CD1c-positive myeloid dendritic cell (primary cell): ENCODE results near the gene CPTP.
A peak's percentile ranks its signal among the peaks of the same experiment; 100 is the strongest.

Experiments used
- DNase-seq: peaks from one replicate; pipeline ENCODE4 v3.0.0-alpha.2; 2016; ENCODE audit errors: extremely low spot score

The CPTP gene

DNA sequence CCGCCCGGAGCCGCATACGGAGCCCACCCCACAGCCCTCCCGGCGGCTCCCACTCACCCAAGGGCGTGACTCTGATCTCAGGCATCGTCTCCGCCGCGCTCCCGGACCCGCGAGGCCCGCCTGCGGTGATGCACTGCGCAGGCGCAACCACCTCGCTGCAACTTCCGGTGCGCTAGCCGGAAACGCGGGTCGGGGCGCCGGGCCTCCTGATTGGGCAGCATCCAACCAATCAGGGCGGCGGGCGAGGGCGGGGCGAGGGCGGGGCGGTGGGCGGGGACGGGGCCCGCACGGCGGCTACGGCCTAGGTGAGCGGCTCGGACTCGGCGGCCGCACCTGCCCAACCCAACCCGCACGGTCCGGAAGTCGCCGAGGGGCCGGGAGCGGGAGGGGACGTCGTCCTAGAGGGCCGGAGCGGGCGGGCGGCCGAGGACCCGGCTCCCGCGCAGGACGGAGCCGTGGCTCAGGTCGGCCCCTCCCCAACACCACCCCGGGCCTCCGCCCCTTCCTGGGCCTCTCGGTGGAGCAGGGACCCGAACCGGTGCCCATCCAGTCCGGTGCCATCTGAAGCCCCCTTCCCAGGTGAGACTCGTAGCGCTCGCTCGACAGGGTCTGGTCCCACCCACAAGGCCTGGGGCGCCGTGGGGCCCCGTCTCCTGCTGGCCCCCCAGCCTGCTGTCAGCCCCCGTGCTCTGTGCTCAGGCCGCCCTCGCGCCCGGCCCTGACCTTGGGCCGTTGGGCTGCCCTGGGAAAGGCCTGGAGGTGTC, at the start of gene CPTP, which contains the start of gene INTS11:
Gene CPTP, plus strand, starts transcription at position 279 of the 764 bp plus-strand sequence. CDS start 2,109 bp downstream, outside the sequence.
Gene INTS11, minus strand, starts transcription at position 137 of the 764 bp plus-strand sequence. Its CDS starts 52 bp downstream, at position 85.
- peak; percentile 96 for DNase-seq

DNA sequence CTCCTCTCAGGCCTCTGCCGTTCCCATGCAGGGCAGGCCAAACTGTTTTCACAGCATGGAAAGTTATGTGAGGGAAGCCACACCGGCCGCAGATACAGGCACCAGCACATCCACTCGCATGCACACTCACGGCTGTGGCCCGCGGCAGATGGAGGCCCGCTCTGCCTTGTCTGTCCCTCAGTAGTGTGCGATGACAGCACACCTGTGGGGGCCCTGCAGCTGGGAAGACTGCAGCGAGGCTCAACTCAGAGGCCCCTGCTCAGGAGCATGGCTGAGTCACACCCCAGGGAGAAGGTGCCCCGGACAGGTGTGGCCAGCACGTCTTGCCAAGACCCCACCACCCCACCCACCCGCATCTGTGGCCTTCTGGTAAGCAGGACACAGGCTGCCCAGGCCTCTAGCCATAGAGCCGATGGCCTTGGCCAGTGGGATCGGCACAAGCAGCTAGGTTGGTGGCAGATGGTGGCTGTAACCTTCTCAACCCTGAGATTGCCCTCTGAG, 49.6 kb upstream of the CPTP start:
- DNase-seq, result no peak

DNA sequence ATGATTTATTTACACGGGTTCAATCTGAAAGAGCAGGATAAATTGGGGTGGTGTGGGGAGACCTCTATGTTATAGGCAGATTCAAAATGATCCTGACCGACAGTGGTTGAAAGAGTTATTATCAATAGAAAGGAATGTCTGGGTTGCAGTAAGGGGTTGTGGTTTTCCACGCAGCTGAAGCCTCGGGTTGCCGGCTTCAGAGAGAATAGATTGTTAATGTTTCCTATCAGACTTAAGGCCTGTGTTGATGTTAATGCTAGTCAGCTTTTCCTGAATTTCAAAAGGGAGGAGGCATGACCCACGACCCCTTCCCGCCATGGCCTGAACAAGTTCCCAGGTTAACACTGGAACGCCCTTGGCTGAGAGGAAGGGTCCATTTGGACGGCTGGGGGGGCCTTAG, 48.8 kb upstream of the CPTP start:
- no peak for DNase-seq

DNA sequence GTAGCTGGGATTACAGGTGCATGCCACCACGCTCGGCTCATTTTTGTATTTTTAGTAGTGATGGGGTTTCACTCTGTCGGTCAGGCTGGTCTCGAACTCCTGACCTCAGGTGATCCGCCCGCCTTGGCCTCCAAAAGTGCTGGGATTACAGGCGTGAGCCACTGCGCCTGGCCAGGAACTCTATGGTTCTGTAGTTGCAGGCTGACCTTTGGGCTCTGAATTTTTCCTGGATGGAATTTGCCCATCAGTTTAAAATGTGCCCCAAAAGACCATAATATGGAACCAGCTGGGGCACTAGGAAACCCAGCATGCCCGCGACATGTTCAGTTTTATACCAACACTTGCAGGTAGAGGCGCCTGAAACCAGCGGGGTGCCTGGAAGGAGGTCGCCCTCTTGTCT, 46.0 kb upstream of the CPTP start:
- no peak for DNase-seq

DNA sequence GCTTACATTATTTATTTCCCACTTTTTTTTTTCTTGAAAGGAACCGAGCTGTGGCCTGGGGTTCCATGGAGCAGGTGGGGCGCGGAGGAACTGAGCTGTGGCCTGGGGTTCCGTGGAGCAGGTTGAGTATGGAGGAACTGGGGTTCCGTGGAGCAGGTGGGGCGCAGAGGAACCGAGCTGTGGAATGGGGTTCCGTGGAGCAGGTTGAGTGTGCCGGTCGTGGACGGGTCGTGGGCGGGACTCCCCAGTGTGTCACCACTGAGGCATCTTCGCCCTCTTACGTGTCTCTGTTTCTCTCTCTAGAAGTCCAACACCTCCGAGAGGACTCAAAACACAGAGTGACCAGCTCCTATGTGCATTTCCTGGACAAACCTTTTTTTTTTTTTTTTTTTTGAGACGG, 45.6 kb upstream of the CPTP start:
- no peak for DNase-seq

DNA sequence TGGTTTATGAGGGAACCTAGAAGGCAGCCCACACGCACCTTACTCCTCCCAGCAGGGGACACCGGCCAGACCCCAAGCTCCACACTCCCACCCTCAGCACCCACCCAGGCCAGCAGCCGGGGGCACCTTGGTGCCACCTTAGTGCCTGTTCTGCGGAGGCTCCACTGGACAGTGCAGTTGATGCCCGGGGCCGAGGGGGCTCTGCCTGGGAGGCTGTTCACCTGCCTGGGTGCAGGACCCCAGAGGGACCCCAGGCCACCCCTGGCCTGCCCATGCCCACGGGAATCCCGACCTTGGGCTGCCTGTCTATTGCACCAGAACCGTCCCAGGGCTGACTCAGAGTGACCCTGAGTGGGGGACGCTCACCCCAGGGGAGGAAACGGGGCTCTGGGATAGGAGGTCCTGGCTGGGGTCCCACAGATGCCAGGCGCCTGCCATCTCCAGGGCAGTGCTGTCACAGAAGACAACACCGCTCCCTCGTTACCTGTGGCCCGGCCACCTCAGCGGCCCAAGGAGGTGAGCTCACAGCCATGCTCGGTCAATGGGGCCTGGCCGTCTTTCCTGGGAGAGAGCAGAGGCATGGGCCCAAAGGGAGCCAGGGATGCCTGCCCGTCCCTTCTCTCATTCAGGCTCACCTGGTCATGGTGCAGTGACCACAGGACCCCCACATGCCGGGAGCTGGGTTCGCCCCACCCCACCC, 43.7 kb upstream of the CPTP start:
- DNase-seq, result no peak

DNA sequence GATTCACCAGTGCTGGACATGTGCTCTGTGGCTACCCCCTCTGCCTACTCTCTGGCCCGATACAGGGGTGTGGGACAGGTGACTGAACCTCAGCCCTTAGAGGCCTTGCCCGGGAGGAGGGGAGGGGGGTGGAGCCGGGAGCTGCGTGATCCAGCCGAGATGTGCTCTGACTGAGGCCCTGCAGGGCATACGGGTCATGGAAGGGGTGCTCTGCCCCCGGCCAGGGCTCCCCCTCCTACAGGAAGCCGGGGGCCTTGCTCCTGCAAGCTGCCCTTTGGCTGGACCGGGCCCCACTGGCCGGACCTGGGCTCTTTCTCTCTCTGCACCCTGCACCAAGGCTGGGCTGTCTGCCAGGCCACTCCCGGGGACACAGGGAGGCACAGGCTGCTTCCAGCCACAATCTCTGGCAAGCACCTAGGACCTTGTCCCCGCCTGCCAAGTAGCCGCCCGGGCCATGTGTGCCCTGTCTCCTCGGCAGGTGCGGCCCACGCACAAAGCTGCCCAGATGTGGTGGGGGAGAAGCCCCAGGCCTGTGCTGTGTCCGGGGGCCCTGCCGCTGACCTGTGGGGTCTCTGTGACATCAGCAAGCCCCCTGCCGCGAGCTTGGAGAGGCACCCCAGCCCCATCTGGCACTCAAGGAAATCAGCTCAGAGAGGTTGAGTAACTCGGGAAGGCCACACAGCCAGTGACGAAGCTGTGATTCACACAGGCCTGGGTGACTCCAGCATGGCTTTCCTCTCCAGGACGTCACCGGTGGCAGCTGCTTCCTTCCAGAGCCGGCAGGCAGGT, 42.9 kb upstream of the CPTP start:
- peak; percentile 27 for DNase-seq

DNA sequence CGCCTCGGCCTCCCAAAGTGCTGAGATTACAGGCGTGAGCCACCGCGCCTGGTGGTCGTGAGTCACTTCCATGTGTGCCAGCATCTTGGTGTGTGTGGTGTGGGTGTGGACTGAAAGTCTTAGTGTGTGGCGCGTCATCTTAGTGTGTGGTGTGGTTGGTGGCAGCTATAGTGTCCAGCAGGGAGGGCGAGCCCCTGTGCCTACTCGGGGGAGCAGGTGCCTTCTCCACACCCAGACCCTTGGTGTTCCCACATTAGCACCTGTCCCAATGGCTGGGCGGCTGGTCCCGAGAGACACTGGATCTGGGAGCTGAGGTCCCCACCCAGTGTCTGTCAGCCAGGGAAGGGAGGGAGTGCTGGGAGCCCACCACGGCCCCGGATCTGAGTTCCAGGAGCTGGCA, 41.6 kb upstream of the CPTP start:
- DNase-seq, result peak; percentile 18

DNA sequence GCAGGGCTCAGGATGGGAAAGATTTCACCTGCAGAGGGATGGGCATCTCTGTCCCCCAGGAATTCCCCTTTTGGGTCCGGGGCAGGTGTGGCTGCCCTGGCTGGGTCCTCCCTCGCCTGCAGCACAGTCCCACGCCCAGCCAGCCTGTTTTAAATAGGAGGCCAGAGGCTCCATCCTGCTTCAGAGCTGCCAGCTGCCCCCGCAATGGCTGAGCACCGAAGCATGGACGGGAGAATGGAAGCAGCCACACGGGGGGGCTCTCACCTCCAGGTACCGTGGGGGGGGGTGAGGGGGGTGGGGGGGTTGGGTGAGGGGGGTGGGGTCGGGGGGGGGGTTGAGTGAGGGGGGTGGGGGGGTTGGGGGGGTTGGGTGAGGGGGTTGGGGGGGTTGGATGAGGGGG, 40.8 kb upstream of the CPTP start:
- DNase-seq, result no peak

DNA sequence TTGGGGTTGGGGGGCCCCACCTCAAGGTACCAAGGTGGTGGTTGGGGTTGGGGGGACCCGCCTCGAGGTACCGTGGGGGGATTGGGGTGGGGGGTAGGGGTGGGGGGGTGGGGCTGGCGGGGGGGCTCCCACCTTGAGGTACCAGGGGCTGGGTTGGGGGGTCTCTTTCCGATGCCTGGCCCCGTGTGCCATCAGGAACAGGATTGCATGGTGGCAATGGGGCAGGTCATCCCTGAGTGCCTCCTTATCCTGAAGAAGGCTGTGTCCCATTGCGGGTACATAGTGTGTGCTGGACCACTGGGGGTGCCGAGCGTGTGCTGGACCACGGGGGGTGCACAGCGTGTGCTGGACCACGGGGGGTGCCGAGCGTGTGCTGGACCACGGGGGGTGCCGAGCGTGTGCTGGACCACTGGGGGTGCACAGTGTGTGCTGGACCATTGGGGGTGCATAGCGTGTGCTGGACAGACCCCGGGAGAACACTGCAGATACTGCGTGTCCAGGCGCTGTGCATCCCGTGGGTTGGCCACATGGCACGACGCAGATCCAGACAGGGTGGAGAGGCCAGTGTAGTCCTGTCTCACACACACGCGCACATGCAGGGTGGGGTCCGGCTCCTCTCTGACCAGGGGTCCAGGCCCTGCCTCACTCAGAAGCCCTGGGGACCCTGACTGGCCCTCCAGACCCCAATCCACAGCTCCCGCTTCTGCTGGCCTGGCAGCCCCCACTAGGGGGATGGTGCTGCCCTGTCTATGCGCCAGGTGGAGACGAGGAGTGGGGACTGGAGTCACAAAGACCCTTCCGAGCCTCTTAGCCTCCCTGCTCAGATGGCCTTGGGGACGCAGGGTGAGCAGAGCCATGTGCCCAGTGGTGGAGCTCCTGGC, 40.1 kb upstream of the CPTP start:
- DNase-seq, result no peak

DNA sequence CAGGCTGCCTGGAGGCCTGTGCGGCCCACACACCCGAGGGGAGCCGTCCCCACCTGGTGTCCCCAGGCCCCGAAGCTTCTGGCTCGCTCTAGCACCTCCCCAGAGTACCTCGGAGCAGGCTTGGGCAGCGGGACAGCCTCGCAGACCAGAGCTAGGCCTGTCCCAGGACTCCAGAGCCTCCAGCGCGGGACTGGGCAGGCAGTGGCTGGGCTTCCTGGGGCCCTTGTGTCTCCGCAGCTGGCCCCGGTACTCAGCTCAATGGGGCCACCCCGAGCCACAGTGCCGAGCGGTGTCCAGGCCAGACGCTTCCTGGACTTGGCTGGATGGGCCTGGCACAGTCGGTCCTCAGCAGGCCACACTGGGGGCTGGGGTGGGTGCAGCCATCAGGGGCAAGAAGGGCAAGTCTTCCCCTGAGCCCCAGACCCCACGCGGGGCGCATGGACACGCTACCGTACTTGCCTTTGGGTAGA, 39.5 kb upstream of the CPTP start:
- DNase-seq, result no peak

DNA sequence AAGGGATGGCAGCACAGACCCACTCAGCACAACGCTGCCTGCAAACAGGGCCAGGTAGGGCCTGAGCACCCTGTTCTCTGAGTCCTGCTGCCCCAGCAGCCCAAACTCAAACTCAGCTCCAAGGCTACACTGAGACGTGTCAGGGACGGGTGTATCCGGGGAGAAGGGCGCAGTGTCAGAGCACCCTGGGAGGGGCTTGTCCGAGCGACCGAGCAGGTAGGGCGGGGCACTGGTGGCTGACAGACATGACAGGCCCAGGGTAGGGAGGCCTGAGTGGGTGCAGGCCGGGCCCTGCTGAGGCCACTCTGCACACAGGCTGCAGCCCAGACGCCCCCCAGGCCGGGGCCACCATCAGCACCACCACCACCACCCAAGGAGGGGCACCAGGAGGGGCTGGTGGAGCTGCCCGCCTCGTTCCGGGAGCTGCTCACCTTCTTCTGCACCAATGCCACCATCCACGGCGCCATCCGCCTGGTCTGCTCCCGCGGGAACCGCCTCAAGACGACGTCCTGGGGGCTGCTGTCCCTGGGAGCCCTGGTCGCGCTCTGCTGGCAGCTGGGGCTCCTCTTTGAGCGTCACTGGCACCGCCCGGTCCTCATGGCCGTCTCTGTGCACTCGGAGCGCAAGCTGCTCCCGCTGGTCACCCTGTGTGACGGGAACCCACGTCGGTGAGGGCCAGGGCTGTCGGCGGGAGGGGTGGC, 38.8 kb upstream of the CPTP start:
- no peak for DNase-seq

DNA sequence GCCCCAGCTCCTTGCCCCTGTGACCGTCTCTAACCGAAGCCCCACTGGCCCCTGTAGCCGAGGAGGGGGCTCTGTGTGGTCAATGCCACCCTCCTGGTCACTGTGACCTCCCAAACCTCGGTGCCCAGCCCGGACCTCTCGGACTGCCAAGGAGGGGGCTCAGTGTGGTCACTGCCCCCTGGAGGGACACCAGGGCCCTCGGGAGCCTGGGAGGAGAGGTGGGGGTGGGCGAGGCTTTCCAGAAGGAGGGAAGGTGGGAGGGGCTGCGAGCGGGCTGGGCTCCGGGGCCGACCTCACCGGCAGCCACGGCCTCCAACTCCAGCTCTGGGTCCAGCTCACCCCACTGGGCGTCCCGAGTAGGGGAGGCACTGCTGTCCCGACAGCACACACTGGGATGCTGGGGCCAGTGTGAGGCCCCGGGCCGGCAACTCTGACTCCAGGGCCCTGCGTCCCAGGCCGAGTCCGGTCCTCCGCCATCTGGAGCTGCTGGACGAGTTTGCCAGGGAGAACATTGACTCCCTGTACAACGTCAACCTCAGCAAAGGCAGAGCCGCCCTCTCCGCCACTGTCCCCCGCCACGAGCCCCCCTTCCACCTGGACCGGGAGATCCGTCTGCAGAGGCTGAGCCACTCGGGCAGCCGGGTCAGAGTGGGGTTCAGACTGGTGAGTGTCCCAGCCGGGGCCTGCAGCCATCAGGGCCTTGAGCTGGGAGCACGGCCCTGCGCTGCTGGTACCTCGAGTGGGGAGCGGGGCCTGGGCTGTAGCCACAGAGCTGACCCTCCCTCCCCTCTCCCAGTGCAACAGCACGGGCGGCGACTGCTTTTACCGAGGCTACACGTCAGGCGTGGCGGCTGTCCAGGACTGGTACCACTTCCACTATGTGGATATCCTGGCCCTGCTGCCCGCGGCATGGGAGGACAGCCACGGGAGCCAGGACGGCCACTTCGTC, 38.0 kb upstream of the CPTP start:
- DNase-seq, result no peak

DNA sequence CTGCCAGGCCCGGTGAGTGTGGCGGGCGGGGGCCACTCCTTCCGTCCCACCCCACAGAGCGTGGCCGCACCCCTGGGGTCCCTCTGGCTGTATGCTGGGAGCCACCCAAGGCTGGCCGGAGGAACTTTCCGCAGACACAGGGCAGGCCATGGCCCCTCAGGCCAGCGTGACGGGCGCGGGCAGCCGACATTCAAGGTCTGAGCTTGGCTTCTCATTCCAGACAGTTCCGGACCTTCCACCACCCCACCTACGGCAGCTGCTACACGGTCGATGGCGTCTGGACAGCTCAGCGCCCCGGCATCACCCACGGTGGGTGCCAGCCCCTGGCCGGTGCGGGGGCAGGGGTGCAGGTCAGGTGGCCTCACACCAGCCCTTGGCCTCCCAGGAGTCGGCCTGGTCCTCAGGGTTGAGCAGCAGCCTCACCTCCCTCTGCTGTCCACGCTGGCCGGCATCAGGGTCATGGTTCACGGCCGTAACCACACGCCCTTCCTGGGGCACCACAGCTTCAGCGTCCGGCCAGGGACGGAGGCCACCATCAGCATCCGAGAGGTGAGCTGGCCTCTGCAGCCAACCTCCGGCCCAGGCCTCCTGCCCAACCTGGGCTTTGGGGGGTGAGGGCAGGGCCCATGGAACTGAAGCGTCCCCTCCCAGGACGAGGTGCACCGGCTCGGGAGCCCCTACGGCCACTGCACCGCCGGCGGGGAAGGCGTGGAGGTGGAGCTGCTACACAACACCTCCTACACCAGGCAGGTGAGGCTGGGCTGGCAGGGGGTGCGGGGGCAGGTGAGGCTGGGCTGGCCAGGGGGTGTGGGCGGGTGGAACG, 37.1 kb upstream of the CPTP start:
- no peak for DNase-seq

DNA sequence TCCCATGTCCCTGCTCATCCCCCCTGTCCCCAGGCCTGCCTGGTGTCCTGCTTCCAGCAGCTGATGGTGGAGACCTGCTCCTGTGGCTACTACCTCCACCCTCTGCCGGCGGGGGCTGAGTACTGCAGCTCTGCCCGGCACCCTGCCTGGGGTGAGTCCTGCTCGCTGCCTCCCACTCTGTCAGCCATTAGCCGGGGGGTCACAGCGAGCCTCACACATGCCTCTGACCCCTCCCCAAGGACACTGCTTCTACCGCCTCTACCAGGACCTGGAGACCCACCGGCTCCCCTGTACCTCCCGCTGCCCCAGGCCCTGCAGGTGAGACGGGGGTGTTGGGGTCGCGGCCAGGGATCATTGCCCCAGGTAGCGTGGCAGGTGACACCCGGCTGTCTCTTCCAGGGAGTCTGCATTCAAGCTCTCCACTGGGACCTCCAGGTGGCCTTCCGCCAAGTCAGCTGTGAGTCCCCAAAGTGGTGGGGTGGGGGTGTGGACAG, 34.3 kb upstream of the CPTP start:
- DNase-seq, result peak; percentile 57

DNA sequence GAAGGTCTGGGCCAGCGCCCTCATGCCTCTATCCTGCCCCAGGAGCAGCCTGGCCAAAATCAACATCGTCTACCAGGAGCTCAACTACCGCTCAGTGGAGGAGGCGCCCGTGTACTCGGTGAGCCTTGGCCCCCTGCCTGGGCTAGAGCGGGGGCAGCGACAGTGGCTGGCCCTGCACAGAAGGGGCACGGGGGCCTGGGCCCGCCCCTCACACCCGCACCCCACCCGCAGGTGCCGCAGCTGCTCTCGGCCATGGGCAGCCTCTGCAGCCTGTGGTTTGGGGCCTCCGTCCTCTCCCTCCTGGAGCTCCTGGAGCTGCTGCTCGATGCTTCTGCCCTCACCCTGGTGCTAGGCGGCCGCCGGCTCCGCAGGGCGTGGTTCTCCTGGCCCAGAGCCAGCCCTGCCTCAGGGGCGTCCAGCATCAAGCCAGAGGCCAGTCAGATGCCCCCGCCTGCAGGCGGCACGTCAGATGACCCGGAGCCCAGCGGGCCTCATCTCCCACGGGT, 33.5 kb upstream of the CPTP start:
- no peak for DNase-seq

DNA sequence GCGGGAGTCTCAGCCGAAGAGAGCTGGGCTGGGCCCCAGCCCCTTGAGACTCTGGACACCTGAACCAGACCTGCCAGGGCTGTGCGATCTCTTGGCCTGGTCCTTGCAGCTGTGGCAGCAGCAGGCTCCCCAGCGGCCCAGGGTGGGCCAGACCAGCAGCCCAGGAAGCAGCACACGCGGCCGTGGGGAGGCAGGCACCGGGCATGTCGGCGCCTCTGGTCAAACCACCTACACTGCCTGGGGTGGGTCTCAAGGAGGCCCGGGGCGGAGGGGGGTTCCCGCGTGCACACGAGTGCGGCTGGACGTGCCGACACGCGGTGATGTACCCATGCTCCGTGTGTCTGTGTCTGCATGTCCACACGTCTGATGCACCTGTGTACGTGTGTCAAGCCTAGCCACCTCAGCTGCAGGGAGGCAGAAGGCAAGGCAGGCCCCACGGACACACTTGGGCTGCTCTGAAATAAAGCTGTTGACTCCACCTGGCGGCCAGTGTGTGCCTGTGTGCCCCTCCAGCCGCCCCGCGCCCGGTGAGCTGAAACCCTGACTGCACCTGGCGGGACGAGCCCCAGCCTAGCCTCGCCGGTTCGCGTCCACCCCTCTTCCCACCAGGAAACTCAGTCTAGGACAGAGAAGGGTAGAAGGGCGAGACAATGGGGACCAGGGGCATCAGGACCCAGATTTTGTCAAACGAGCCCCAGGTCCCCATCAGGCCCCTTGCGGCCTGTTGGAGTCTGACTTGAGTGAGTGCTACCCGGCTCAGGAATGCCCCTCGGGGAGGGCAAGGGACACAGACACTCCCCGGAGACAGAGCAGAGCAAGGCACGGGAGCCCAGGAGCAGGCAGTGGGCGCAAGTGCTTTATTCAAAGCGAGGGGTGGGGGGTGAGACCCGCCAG, 32.8 kb upstream of the CPTP start:
- peak; percentile 40 for DNase-seq
